HepG2 (cell line): ENCODE data around the gene OLR1.

ENCODE experiments used
- GABPA ChIP-seq, 2 experiments: IDR thresholded peaks; 2 replicates each; pipeline ENCODE4 v1.6.1; 2011 to 2016; ENCODE audit warnings: low read depth in 2 of 2, low read length in 1 of 2, missing biosample characterization in 1 of 2, missing genetic modification characterization in 1 of 2
- MTA3 ChIP-seq: sonication (generic); formaldehyde crosslinking; IDR thresholded peaks from 2 replicates; pipeline ENCODE4 v1.4.0; 2020; ENCODE audit warnings: missing genetic modification reagents
- RAD21 ChIP-seq: fragments of 450-650 bp; formaldehyde crosslinking; IDR thresholded peaks from 2 replicates; pipeline ENCODE4 v1.5.0; 2020; ENCODE audit warnings: mild to moderate bottlenecking
- TP53 ChIP-seq: sonication (generic); formaldehyde crosslinking; conservative IDR thresholded peaks from 2 replicates; pipeline ENCODE4 v1.4.0; 2020; ENCODE audit warnings: missing genetic modification reagents
- ZFP1 ChIP-seq: IDR thresholded peaks from 2 replicates; pipeline ENCODE4 v1.6.1; 2016
- ZNF207 ChIP-seq: fragments of 450-650 bp; IDR thresholded peaks from 2 replicates; pipeline ENCODE4 v1.6.1; 2016; ENCODE audit warnings: antibody characterized with exemption, borderline replicate concordance
- TF ChIP-seq, protein P1 (sequence below), 2 experiments: fragments of 450-650 bp in 1 of 2; sonication (generic) in 1 of 2; formaldehyde crosslinking; IDR thresholded peaks; 2 replicates each; pipeline versions ENCODE4 v1.5.0 to v1.8.0; 2020 to 2022; ENCODE audit warnings: mild to moderate bottlenecking in 1 of 2, missing genetic modification reagents in 1 of 2
- TF ChIP-seq, protein P2 (sequence below): sonication (generic); formaldehyde crosslinking; IDR thresholded peaks from 2 replicates; pipeline ENCODE4 v1.5.0; 2020; ENCODE audit warnings: mild to moderate bottlenecking, missing genetic modification reagents, moderate library complexity

DNA sequence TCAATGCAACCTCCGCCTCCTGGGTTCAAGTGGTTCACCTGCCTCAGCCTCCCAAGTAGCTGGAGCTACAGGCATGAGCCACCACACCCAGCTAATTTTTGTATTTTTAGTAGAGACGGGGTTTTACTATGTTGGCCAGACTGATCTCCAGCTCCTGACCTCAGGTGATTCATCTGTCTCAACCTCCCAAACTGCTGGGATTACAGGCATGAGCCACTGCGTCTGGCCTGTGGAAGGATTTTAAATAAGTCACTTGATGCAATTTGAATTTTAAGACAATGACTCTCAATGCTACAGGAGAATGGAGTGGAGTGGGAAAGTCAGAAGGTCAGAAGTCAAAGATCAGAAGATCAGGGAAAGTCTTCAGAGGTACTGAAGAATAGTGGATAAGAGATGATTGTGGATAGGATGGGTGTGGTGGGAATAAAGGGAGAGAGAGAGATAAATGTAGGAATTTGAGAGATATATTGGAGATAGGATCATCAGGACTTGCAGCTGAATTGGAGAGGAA lies 22.3 kb upstream of the OLR1 start:
- TF ChIP-seq TP53: no peak
- no peak for TF ChIP-seq GABPA (IDR thresholded peaks at IDR 0.05; ENCODE audit: low read depth, low read length)
- TF ChIP-seq GABPA (CRISPR knock-in tag; IDR thresholded peaks at IDR 0.05; ENCODE audit: low read depth): no peak
- TF ChIP-seq MTA3 (CRISPR knock-in tag): no peak
- TF ChIP-seq, protein P1, sequence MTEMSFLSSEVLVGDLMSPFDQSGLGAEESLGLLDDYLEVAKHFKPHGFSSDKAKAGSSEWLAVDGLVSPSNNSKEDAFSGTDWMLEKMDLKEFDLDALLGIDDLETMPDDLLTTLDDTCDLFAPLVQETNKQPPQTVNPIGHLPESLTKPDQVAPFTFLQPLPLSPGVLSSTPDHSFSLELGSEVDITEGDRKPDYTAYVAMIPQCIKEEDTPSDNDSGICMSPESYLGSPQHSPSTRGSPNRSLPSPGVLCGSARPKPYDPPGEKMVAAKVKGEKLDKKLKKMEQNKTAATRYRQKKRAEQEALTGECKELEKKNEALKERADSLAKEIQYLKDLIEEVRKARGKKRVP (CRISPR knock-in tag; IDR thresholded peaks at IDR 0.05): no peak
- TF ChIP-seq, protein P2, sequence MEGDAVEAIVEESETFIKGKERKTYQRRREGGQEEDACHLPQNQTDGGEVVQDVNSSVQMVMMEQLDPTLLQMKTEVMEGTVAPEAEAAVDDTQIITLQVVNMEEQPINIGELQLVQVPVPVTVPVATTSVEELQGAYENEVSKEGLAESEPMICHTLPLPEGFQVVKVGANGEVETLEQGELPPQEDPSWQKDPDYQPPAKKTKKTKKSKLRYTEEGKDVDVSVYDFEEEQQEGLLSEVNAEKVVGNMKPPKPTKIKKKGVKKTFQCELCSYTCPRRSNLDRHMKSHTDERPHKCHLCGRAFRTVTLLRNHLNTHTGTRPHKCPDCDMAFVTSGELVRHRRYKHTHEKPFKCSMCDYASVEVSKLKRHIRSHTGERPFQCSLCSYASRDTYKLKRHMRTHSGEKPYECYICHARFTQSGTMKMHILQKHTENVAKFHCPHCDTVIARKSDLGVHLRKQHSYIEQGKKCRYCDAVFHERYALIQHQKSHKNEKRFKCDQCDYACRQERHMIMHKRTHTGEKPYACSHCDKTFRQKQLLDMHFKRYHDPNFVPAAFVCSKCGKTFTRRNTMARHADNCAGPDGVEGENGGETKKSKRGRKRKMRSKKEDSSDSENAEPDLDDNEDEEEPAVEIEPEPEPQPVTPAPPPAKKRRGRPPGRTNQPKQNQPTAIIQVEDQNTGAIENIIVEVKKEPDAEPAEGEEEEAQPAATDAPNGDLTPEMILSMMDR (CRISPR knock-in tag): no peak
- TF ChIP-seq ZFP1 (CRISPR knock-in tag): no peak
- TF ChIP-seq RAD21 (CRISPR knock-in tag): no peak
- TF ChIP-seq ZNF207: no peak
